Fibroblast of mammary gland (primary cell): Measurements from ENCODE around the gene ABAT.

ENCODE experiments used
- DNase-seq: peaks from one replicate; pipeline ENCODE4 v3.0.0-alpha.2; 2010; ENCODE audit warnings: low read depth
- H3K4me3 ChIP-seq: 2 replicates; pipeline ENCODE4 v1.5.1; 2011; ENCODE audit warnings: low read depth, mild to moderate bottlenecking, low read length, moderate library complexity; ENCODE audit not compliant: control insufficient read depth
- TF ChIP-seq, protein P1 (sequence below): conservative IDR thresholded peaks from 2 replicates; pipeline ENCODE4 v1.5.1; 2011; ENCODE audit warnings: low read depth, low read length, inconsistent platforms; ENCODE audit not compliant: control insufficient read depth, insufficient read depth

Gene ABAT

GRCh38 chr16:8763899-8764298 is 89.5 kb downstream of the ABAT start:
- no peak for DNase-seq
- no peak overlapping the region for H3K4me3 ChIP-seq
- TF ChIP-seq, protein P1, sequence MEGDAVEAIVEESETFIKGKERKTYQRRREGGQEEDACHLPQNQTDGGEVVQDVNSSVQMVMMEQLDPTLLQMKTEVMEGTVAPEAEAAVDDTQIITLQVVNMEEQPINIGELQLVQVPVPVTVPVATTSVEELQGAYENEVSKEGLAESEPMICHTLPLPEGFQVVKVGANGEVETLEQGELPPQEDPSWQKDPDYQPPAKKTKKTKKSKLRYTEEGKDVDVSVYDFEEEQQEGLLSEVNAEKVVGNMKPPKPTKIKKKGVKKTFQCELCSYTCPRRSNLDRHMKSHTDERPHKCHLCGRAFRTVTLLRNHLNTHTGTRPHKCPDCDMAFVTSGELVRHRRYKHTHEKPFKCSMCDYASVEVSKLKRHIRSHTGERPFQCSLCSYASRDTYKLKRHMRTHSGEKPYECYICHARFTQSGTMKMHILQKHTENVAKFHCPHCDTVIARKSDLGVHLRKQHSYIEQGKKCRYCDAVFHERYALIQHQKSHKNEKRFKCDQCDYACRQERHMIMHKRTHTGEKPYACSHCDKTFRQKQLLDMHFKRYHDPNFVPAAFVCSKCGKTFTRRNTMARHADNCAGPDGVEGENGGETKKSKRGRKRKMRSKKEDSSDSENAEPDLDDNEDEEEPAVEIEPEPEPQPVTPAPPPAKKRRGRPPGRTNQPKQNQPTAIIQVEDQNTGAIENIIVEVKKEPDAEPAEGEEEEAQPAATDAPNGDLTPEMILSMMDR: no peak

- DNase-seq: no peak
- H3K4me3 ChIP-seq: no peak overlapping the region
- TF ChIP-seq, protein P1: no peak
Measured at GRCh38 chr16:8764525-8765250, 90.3 kb downstream of the ABAT start.

DNA sequence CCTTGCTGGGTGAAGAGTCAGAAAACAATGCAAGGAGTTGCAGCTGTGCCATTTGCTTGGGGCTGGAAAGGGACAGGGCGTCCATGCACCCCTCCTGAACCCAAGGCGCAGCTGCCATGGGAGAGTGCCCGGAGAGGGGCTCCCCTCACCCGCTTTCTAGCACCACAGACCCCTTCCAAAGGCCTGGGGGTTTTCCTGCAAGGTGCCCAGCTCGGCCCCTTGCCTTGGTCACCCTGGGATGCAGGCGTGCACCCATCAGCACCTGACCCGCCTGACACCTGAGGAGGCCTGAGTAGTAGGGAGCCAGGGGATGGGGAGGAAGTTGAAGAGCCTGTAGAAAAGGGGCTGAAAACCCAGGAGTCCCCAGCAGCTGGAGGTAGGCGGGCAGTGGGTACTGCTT is 92.8 kb downstream of the ABAT start:
- H3K4me3 ChIP-seq: no peak overlapping the region
- DNase-seq: no peak
- TF ChIP-seq, protein P1: no peak

DNA sequence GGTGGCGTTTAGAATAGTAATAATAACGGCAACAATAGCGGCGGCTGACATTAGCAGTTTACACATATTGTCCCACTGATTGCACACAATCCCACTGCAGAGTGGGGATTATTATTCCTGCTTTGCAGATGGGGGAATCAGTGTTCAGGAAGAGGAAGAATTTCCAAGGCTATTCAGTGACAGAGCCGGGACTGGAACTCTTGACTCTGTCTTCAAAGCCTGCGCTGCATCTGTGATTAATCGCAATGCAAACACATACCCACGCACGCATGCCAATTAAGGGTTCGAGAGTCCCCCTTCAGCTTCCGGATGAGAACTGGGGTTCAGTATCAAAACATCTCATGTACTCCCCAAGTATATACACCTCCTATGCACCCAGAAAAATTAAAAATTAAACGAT is 93.9 kb downstream of the ABAT start:
- DNase-seq: no peak
- H3K4me3 ChIP-seq: no peak overlapping the region
- TF ChIP-seq, protein P1: no peak

DNA sequence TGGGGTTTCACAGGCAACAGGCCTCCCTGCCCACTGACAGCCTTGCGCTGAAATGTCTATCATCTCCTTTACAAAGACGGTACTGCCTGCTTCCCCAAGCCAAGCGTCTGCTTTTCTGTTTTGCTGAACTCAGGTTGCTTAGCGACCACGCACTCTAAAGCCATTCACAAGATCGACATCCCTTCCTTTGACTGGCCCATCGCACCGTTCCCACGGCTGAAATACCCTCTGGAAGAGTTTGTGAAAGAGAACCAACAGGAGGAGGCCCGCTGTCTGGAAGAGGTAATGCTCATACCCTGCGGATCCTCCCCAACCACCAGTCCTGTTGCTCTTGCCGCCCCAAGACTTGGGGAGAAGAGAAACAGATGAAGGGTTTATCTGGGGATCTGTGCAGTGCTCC is 94.3 kb downstream of the ABAT start:
- no peak overlapping the region for H3K4me3 ChIP-seq
- TF ChIP-seq, protein P1: no peak
- no peak for DNase-seq

- DNase-seq: no peak
- H3K4me3 ChIP-seq: no peak overlapping the region
- TF ChIP-seq, protein P1: no peak
Measured at GRCh38 chr16:8773537-8773936, 99.1 kb downstream of the ABAT start.

DNA sequence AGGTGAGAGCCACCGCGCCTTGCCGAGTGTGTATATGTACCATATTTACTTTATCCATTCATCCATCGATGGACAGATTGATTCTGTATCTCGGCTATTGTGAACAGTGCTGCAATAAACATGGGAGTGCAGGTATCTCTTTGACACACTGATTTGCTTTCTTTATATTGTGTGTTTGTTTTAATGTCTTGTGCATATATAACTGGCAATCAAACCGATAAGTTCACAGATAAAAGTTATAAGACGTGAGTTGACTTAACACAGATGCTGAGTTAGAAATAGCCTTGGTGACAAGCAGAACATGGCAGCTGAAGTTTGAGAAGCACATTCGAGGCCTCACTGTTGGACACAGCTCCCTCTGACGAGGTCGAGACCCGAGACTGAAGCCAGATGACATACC is 99.8 kb downstream of the ABAT start:
- TF ChIP-seq, protein P1: no peak
- DNase-seq: no peak
- no peak overlapping the region for H3K4me3 ChIP-seq
